GM12878 (cell line): ENCODE results near the gene OFD1.

Experiments used
- BCL11A ChIP-seq: IDR thresholded peaks from 2 replicates; pipeline ENCODE4 v1.6.1; 2011; ENCODE audit warnings: low read depth, low read length
- EP300 ChIP-seq, 2 experiments: fragments of 150-350 bp in 1 of 2; IDR thresholded peaks; 2 replicates each; pipeline ENCODE4 v1.6.1; 2011 to 2012; ENCODE audit warnings: low read depth in 2 of 2, low read length in 2 of 2, borderline replicate concordance in 1 of 2, improper control_type of control experiment in 1 of 2, inconsistent platforms in 1 of 2; ENCODE audit not compliant: control insufficient read depth in 1 of 2
- EZH2 ChIP-seq: IDR thresholded peaks from 2 replicates; pipeline ENCODE4 v1.6.1; 2012; ENCODE audit warnings: low read depth, mild to moderate bottlenecking, control low read depth, inconsistent platforms, low read length, borderline replicate concordance; ENCODE audit not compliant: control insufficient read depth
- HDGF ChIP-seq: fragments of 450-650 bp; IDR thresholded peaks from 2 replicates; pipeline ENCODE4 v1.6.1; 2016; ENCODE audit warnings: antibody characterized with exemption
- NFIC ChIP-seq: IDR thresholded peaks from 2 replicates; pipeline ENCODE4 v1.6.1; 2012; ENCODE audit warnings: low read depth, mild to moderate bottlenecking, inconsistent platforms, low read length, moderate library complexity
- RAD21 ChIP-seq: IDR thresholded peaks from 2 replicates; pipeline ENCODE4 v1.6.1; 2011; ENCODE audit warnings: mild to moderate bottlenecking, low read depth, low read length, moderate library complexity; ENCODE audit not compliant: insufficient read depth
- SRF ChIP-seq, 2 experiments: IDR thresholded peaks; 2 replicates each; pipeline ENCODE4 v1.6.1; 2011; ENCODE audit warnings: low read depth in 2 of 2, low read length in 2 of 2, mild to moderate bottlenecking in 1 of 2, moderate library complexity in 1 of 2
- ZNF622 ChIP-seq: fragments of 450-650 bp; IDR thresholded peaks from 2 replicates; pipeline ENCODE4 v1.6.1; 2017; ENCODE audit warnings: mild to moderate bottlenecking, inconsistent platforms
- TF ChIP-seq, protein P1 (sequence below): IDR thresholded peaks from 2 replicates; pipeline ENCODE4 v1.6.1; 2012; ENCODE audit warnings: mild to moderate bottlenecking, low read depth, low read length
- TF ChIP-seq, protein P2 (sequence below), 3 experiments: IDR thresholded peaks in 2 of 3; conservative IDR thresholded peaks in 1 of 3; 2 replicates each; pipeline ENCODE4 v1.5.1; 2011; ENCODE audit warnings: low read depth in 3 of 3, low read length in 3 of 3, mild to moderate bottlenecking in 3 of 3, control low read depth in 2 of 3, moderate library complexity in 2 of 3, inconsistent platforms in 1 of 3, mixed read lengths in 1 of 3; ENCODE audit not compliant: control insufficient read depth in 2 of 3, insufficient read depth in 1 of 3; ENCODE audit errors: extremely low read depth in 1 of 3
- TF ChIP-seq, protein P3 (sequence below): fragments of 450-650 bp; formaldehyde crosslinking; IDR thresholded peaks from 2 replicates; pipeline ENCODE4 v1.5.0; 2022; ENCODE audit warnings: mild to moderate bottlenecking, missing genetic modification characterization

DNA sequence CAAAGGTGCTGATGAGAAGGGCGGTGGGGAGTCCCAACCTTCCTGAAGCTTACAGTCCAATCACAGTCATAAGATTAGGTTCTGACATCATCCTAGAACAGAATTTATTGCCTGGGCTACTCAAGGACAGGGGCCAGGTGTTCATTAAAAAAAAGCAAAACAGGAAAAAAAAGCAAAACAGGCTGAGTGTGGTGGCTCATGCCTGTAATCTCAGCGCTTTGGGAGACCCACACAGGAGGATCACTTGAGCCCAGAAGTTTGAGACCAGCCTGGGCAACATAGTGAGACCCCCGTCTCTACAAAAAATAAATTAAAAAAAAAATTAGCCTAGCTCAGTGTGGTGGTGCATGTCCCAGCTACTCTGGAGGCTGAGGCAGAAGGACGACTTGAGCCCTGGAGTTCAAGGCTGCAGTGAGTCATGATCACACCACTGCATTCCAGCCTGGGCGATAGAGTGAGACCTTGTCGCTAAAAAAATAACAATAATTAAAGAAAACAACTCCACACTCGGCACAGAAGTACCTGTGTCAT lies 42.6 kb upstream of the OFD1 start:
- TF ChIP-seq SRF (IDR thresholded peaks at IDR 0.05; ENCODE audit: low read depth in 2 of 2, low read length in 2 of 2) (no peak), BCL11A (no peak), EP300 (IDR thresholded peaks at IDR 0.05; ENCODE audit: borderline replicate concordance in 1 of 2, control insufficient read depth in 1 of 2, low read depth in 2 of 2, low read length in 2 of 2) (no peak), RAD21 (no peak), ZNF622 (no peak), HDGF (no peak), NFIC (no peak), EZH2 (no peak)
- TF ChIP-seq, protein P1, sequence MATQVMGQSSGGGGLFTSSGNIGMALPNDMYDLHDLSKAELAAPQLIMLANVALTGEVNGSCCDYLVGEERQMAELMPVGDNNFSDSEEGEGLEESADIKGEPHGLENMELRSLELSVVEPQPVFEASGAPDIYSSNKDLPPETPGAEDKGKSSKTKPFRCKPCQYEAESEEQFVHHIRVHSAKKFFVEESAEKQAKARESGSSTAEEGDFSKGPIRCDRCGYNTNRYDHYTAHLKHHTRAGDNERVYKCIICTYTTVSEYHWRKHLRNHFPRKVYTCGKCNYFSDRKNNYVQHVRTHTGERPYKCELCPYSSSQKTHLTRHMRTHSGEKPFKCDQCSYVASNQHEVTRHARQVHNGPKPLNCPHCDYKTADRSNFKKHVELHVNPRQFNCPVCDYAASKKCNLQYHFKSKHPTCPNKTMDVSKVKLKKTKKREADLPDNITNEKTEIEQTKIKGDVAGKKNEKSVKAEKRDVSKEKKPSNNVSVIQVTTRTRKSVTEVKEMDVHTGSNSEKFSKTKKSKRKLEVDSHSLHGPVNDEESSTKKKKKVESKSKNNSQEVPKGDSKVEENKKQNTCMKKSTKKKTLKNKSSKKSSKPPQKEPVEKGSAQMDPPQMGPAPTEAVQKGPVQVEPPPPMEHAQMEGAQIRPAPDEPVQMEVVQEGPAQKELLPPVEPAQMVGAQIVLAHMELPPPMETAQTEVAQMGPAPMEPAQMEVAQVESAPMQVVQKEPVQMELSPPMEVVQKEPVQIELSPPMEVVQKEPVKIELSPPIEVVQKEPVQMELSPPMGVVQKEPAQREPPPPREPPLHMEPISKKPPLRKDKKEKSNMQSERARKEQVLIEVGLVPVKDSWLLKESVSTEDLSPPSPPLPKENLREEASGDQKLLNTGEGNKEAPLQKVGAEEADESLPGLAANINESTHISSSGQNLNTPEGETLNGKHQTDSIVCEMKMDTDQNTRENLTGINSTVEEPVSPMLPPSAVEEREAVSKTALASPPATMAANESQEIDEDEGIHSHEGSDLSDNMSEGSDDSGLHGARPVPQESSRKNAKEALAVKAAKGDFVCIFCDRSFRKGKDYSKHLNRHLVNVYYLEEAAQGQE, result no peak
- TF ChIP-seq, protein P2, sequence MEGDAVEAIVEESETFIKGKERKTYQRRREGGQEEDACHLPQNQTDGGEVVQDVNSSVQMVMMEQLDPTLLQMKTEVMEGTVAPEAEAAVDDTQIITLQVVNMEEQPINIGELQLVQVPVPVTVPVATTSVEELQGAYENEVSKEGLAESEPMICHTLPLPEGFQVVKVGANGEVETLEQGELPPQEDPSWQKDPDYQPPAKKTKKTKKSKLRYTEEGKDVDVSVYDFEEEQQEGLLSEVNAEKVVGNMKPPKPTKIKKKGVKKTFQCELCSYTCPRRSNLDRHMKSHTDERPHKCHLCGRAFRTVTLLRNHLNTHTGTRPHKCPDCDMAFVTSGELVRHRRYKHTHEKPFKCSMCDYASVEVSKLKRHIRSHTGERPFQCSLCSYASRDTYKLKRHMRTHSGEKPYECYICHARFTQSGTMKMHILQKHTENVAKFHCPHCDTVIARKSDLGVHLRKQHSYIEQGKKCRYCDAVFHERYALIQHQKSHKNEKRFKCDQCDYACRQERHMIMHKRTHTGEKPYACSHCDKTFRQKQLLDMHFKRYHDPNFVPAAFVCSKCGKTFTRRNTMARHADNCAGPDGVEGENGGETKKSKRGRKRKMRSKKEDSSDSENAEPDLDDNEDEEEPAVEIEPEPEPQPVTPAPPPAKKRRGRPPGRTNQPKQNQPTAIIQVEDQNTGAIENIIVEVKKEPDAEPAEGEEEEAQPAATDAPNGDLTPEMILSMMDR (IDR thresholded peaks at IDR 0.05 in 2 of 3, conservative IDR thresholded peaks at IDR 0.05 in 1 of 3; ENCODE audit: control insufficient read depth in 2 of 3, extremely low read depth in 1 of 3, insufficient read depth in 1 of 3, low read depth in 3 of 3, low read length in 3 of 3), result no peak
- TF ChIP-seq, protein P3, sequence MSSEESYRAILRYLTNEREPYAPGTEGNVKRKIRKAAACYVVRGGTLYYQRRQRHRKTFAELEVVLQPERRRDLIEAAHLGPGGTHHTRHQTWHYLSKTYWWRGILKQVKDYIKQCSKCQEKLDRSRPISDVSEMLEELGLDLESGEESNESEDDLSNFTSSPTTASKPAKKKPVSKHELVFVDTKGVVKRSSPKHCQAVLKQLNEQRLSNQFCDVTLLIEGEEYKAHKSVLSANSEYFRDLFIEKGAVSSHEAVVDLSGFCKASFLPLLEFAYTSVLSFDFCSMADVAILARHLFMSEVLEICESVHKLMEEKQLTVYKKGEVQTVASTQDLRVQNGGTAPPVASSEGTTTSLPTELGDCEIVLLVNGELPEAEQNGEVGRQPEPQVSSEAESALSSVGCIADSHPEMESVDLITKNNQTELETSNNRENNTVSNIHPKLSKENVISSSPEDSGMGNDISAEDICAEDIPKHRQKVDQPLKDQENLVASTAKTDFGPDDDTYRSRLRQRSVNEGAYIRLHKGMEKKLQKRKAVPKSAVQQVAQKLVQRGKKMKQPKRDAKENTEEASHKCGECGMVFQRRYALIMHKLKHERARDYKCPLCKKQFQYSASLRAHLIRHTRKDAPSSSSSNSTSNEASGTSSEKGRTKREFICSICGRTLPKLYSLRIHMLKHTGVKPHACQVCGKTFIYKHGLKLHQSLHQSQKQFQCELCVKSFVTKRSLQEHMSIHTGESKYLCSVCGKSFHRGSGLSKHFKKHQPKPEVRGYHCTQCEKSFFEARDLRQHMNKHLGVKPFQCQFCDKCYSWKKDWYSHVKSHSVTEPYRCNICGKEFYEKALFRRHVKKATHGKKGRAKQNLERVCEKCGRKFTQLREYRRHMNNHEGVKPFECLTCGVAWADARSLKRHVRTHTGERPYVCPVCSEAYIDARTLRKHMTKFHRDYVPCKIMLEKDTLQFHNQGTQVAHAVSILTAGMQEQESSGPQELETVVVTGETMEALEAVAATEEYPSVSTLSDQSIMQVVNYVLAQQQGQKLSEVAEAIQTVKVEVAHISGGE (CRISPR knock-in tag), result no peak
